HepG2 (cell line): Measurements from ENCODE around the gene ITGA7. TPM values are rescaled to one million over a fixed set of nuclear protein-coding genes. Genes with fewer than 3 reads are reported as not detected.
A peak's percentile ranks its signal among the peaks of the same experiment; 100 is the strongest.

Source experiments
- CENPT ChIP-seq: sonication (generic); formaldehyde crosslinking; IDR thresholded peaks from 2 replicates; pipeline ENCODE4 v1.8.0; 2022; ENCODE audit warnings: low read depth, mild to moderate bottlenecking, moderate library complexity, missing genetic modification reagents
- ELF4 ChIP-seq: sonication (generic); formaldehyde crosslinking; IDR thresholded peaks from 2 replicates; pipeline ENCODE4 v1.5.0; 2020; ENCODE audit warnings: missing genetic modification reagents, mild to moderate bottlenecking, moderate library complexity, borderline replicate concordance
- EZH2 ChIP-seq: conservative IDR thresholded peaks from 2 replicates; pipeline ENCODE4 v1.6.1; 2012; ENCODE audit warnings: mild to moderate bottlenecking, low read depth, low read length, moderate library complexity
- GATAD2A ChIP-seq: IDR thresholded peaks from 2 replicates; pipeline ENCODE4 v1.6.1; 2016
- GFI1 ChIP-seq: sonication (generic); formaldehyde crosslinking; IDR thresholded peaks from 2 replicates; pipeline ENCODE4 v1.5.0; 2020; ENCODE audit warnings: missing genetic modification reagents, mild to moderate bottlenecking, borderline replicate concordance
- GZF1 ChIP-seq: sonication (generic); formaldehyde crosslinking; IDR thresholded peaks from 2 replicates; pipeline ENCODE4 v1.5.1; 2020; ENCODE audit warnings: mild to moderate bottlenecking, missing genetic modification reagents
- IRF2 ChIP-seq: IDR thresholded peaks from 2 replicates; pipeline ENCODE4 v1.6.1; 2018; ENCODE audit warnings: missing genetic modification reagents, missing compliant biosample characterization
- IRX3 ChIP-seq: sonication (generic); formaldehyde crosslinking; IDR thresholded peaks from 2 replicates; pipeline ENCODE4 v1.8.1; 2023; ENCODE audit warnings: mild to moderate bottlenecking, low read depth, missing genetic modification reagents, borderline replicate concordance
- MEIS1 ChIP-seq: sonication (generic); formaldehyde crosslinking; IDR thresholded peaks from 2 replicates; pipeline ENCODE4 v1.9.0; 2021; ENCODE audit warnings: mild to moderate bottlenecking, missing genetic modification reagents, moderate library complexity, borderline replicate concordance
- MTA1 ChIP-seq: sonication (generic); formaldehyde crosslinking; IDR thresholded peaks from 2 replicates; pipeline ENCODE4 v1.4.0; 2020; ENCODE audit warnings: missing genetic modification reagents, mild to moderate bottlenecking, borderline replicate concordance
- MTF2 ChIP-seq: sonication (generic); formaldehyde crosslinking; IDR thresholded peaks from 2 replicates; pipeline ENCODE4 v1.5.0; 2020; ENCODE audit warnings: missing genetic modification reagents, borderline replicate concordance
- NCOA1 ChIP-seq: sonication (generic); formaldehyde crosslinking; IDR thresholded peaks from 2 replicates; pipeline ENCODE4 v1.9.0; 2021; ENCODE audit warnings: missing genetic modification reagents
- NCOA5 ChIP-seq: sonication (generic); formaldehyde crosslinking; IDR thresholded peaks from 2 replicates; pipeline ENCODE4 v1.4.0; 2020; ENCODE audit warnings: missing genetic modification reagents
- RCOR2 ChIP-seq: IDR thresholded peaks from 2 replicates; pipeline ENCODE4 v1.6.1; 2016; ENCODE audit warnings: missing biosample characterization, missing genetic modification reagents
- RXRB ChIP-seq: IDR thresholded peaks from 2 replicates; pipeline ENCODE4 v1.6.1; 2016; ENCODE audit warnings: borderline replicate concordance, missing genetic modification reagents, missing compliant biosample characterization
- ZBTB46 ChIP-seq: sonication (generic); formaldehyde crosslinking; IDR thresholded peaks from 2 replicates; pipeline ENCODE4 v1.4.0; 2020; ENCODE audit warnings: mild to moderate bottlenecking, missing genetic modification reagents, borderline replicate concordance
- ZNF3 ChIP-seq: IDR thresholded peaks from 2 replicates; pipeline ENCODE4 v1.7.0; 2017; ENCODE audit warnings: inconsistent platforms
- ZNF431 ChIP-seq: sonication (generic); formaldehyde crosslinking; IDR thresholded peaks from 2 replicates; pipeline ENCODE4 v1.9.0; 2022; ENCODE audit warnings: missing genetic modification reagents, low read depth, mild to moderate bottlenecking, borderline replicate concordance
- ZNF496 ChIP-seq: sonication (generic); formaldehyde crosslinking; IDR thresholded peaks from 2 replicates; pipeline ENCODE4 v1.8.1; 2023; ENCODE audit warnings: mild to moderate bottlenecking, moderate library complexity, missing genetic modification reagents; ENCODE audit not compliant: insufficient replicate concordance
- polyA plus RNA-seq, 8 experiments: library from polyadenylated mRNA; depleted of rRNA in 3 of 8; stranded (reverse) in 7 of 8; unstranded in 1 of 8; fragments of >200 nt; fragmentation: Illumina TruSeq in 4 of 8; extraction: Trizol in 4 of 8; gene quantifications; 2 replicates each; pipeline versions ENCODE4 v1.2.1 to v1.2.3, GENCODE V29; 2011 to 2016; ENCODE audit warnings: low read depth in 4 of 8, missing spikeins in 1 of 8, mixed read lengths in 1 of 8; ENCODE audit not compliant: insufficient read depth in 1 of 8
- total RNA-seq, 5 experiments: library from RNA; depleted of rRNA; stranded (reverse); fragments of >200 nt; fragmentation: Illumina TruSeq; extraction: Trizol; gene quantifications; 2 replicates each; pipeline ENCODE4 v1.2.3, GENCODE V29; 2016; ENCODE audit warnings: low read depth in 1 of 5
- TF ChIP-seq, protein P1 (sequence below): sonication (generic); formaldehyde crosslinking; IDR thresholded peaks from 2 replicates; pipeline ENCODE4 v1.4.0; 2020; ENCODE audit warnings: missing genetic modification reagents
- TF ChIP-seq, protein P2 (sequence below): conservative IDR thresholded peaks from 2 replicates; pipeline ENCODE4 v1.6.1; 2018; ENCODE audit warnings: missing genetic modification reagents
- TF ChIP-seq, protein P3 (sequence below): sonication (generic); formaldehyde crosslinking; IDR thresholded peaks from 2 replicates; pipeline ENCODE4 v1.5.0; 2020; ENCODE audit warnings: missing genetic modification reagents

ITGA7 gene
- total and polyA plus RNA-seq, 2 of the 13 experiments (the other 11 are each of a cell fraction or from before 2014, with no cell fraction given): 0.65 to 0.75 TPM

- TF ChIP-seq MTA1 (CRISPR knock-in tag) (no peak), ZNF431 (CRISPR knock-in tag) (no peak), ZNF496 (CRISPR knock-in tag) (no peak), RCOR2 (CRISPR knock-in tag) (peak; percentile 49; the same call in 1 of the 2 replicates), NCOA5 (CRISPR knock-in tag) (no peak), CENPT (CRISPR knock-in tag) (no peak), ELF4 (CRISPR knock-in tag) (no peak), ZNF3 (CRISPR knock-in tag) (no peak), IRF2 (CRISPR knock-in tag) (peak; percentile 43; the same call in 1 of the 2 replicates), GZF1 (no peak), MTF2 (no peak), IRX3 (CRISPR knock-in tag) (no peak), NCOA1 (no peak), EZH2 (no peak), RXRB (peak; percentile 47; the same call in 1 of the 2 replicates), GFI1 (CRISPR knock-in tag) (no peak), GATAD2A (CRISPR knock-in tag) (peak; percentile 58), ZBTB46 (CRISPR knock-in tag) (no peak), MEIS1 (CRISPR knock-in tag) (no peak)
- TF ChIP-seq, protein P1, sequence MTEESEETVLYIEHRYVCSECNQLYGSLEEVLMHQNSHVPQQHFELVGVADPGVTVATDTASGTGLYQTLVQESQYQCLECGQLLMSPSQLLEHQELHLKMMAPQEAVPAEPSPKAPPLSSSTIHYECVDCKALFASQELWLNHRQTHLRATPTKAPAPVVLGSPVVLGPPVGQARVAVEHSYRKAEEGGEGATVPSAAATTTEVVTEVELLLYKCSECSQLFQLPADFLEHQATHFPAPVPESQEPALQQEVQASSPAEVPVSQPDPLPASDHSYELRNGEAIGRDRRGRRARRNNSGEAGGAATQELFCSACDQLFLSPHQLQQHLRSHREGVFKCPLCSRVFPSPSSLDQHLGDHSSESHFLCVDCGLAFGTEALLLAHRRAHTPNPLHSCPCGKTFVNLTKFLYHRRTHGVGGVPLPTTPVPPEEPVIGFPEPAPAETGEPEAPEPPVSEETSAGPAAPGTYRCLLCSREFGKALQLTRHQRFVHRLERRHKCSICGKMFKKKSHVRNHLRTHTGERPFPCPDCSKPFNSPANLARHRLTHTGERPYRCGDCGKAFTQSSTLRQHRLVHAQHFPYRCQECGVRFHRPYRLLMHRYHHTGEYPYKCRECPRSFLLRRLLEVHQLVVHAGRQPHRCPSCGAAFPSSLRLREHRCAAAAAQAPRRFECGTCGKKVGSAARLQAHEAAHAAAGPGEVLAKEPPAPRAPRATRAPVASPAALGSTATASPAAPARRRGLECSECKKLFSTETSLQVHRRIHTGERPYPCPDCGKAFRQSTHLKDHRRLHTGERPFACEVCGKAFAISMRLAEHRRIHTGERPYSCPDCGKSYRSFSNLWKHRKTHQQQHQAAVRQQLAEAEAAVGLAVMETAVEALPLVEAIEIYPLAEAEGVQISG (CRISPR knock-in tag): no peak
- TF ChIP-seq, protein P2, sequence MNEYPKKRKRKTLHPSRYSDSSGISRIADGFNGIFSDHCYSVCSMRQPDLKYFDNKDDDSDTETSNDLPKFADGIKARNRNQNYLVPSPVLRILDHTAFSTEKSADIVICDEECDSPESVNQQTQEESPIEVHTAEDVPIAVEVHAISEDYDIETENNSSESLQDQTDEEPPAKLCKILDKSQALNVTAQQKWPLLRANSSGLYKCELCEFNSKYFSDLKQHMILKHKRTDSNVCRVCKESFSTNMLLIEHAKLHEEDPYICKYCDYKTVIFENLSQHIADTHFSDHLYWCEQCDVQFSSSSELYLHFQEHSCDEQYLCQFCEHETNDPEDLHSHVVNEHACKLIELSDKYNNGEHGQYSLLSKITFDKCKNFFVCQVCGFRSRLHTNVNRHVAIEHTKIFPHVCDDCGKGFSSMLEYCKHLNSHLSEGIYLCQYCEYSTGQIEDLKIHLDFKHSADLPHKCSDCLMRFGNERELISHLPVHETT (CRISPR knock-in tag): no peak
- TF ChIP-seq, protein P3, sequence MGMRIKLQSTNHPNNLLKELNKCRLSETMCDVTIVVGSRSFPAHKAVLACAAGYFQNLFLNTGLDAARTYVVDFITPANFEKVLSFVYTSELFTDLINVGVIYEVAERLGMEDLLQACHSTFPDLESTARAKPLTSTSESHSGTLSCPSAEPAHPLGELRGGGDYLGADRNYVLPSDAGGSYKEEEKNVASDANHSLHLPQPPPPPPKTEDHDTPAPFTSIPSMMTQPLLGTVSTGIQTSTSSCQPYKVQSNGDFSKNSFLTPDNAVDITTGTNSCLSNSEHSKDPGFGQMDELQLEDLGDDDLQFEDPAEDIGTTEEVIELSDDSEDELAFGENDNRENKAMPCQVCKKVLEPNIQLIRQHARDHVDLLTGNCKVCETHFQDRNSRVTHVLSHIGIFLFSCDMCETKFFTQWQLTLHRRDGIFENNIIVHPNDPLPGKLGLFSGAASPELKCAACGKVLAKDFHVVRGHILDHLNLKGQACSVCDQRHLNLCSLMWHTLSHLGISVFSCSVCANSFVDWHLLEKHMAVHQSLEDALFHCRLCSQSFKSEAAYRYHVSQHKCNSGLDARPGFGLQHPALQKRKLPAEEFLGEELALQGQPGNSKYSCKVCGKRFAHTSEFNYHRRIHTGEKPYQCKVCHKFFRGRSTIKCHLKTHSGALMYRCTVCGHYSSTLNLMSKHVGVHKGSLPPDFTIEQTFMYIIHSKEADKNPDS: no peak
These were observed 29.3 kb upstream of the ITGA7 start (continued) for GRCh38 chr12:55736780-55737580.
